Left ventricle myocardium inferior (tissue), 1 donor: Measurements from ENCODE around the gene CHURC1. TPM values are rescaled to one million over a fixed set of nuclear protein-coding genes. Genes with fewer than 3 reads are reported as not detected.

Source experiments
- DNase-seq: peaks from one replicate; pipeline ENCODE4 v3.0.0-alpha.2; 2020
- H3K27ac ChIP-seq: fragments of 200-600 bp; replicated peaks from 2 replicates; pipeline ENCODE4 v1.8.0; 2021
- H3K27me3 ChIP-seq: fragments of 200-600 bp; 2 replicates; pipeline ENCODE4 v1.8.0; 2021; ENCODE audit warnings: low read depth
- H3K36me3 ChIP-seq: fragments of 200-600 bp; 2 replicates; pipeline ENCODE4 v1.8.0; 2021
- H3K4me1 ChIP-seq: fragments of 200-600 bp; 2 replicates; pipeline ENCODE4 v1.8.0; 2021
- H3K4me3 ChIP-seq: fragments of 200-600 bp; 2 replicates; pipeline ENCODE4 v1.8.0; 2021; ENCODE audit warnings: mild to moderate bottlenecking, moderate library complexity
- H3K9me3 ChIP-seq: fragments of 200-600 bp; replicated peaks from 2 replicates; pipeline ENCODE4 v1.8.0; 2021
- intact Hi-C: fragments of 100-400 bp; cut with micrococcal nuclease; formaldehyde crosslinking; loops from one replicate; pipeline ENCODE4 v1.11.0; 2022
- total RNA-seq: library from RNA; stranded (reverse); fragmentation: NEBNext Ultra II Directional; extraction: Animal tissue kit (Norgen Biotek cat#: 25700); gene quantifications from one replicate; pipeline ENCODE4 v1.2.1, GENCODE V29; 2021
- TF ChIP-seq, protein P1 (sequence below): fragments of 200-600 bp; IDR thresholded peaks from 2 replicates; pipeline ENCODE4 v1.8.0; 2021; ENCODE audit warnings: antibody characterized with exemption, mild to moderate bottlenecking, borderline replicate concordance
- donor health status: DM: no; HTN: yes; CAD: no; lungs with severe emphysema.

Gene CHURC1
- total RNA-seq, 1 donor from 2014 or later, result 89.8 TPM

DNA sequence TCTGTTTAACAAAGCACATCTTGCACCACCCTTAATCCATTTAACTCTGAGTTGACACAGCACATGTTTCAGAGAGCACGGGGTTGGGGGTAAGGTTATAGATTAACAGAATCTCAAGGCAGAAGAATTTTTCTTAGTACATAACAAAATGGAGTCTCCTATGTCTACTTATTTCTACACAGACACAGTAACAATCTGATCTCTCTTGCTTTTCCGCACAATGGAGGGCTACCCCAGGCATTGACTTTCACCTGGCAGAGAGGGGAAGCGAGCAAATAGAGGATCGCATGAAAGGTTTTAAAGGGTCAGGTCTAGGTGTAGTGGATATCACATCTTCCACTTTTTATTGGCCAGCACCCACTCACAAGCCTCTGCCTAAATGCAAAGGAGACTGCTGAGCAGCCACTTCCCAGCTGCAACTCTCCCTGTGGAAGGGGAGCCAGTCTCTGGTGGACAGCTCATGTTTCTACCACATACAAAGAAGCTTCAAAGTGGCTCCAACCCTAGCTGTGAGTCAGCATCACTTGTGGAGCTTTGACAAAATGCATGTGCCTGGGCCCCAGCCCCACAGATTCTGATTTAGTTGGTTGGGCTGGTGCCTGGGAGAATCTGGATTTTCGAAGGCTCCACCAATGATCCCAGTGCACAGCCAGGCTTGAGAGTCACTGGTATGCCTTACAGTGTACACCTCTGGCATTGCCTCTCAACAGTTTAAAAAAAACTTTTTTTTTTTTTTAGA is 65.2 kb downstream of the CHURC1 start:
- Histone ChIP-seq H3K4me1 (peaks cover 3% of the 10 kb centered on the region), H3K27ac (no peak overlapping the region), H3K27me3 (no peaks in the 10 kb centered on the region), H3K36me3 (no peaks in the 10 kb centered on the region), H3K4me3 (no peak overlapping the region), H3K9me3 (no peaks in the 10 kb centered on the region)
- DNase-seq, result no peak
- TF ChIP-seq, protein P1, sequence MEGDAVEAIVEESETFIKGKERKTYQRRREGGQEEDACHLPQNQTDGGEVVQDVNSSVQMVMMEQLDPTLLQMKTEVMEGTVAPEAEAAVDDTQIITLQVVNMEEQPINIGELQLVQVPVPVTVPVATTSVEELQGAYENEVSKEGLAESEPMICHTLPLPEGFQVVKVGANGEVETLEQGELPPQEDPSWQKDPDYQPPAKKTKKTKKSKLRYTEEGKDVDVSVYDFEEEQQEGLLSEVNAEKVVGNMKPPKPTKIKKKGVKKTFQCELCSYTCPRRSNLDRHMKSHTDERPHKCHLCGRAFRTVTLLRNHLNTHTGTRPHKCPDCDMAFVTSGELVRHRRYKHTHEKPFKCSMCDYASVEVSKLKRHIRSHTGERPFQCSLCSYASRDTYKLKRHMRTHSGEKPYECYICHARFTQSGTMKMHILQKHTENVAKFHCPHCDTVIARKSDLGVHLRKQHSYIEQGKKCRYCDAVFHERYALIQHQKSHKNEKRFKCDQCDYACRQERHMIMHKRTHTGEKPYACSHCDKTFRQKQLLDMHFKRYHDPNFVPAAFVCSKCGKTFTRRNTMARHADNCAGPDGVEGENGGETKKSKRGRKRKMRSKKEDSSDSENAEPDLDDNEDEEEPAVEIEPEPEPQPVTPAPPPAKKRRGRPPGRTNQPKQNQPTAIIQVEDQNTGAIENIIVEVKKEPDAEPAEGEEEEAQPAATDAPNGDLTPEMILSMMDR, result no peak
- intact Hi-C loops, result no loop called here

DNA sequence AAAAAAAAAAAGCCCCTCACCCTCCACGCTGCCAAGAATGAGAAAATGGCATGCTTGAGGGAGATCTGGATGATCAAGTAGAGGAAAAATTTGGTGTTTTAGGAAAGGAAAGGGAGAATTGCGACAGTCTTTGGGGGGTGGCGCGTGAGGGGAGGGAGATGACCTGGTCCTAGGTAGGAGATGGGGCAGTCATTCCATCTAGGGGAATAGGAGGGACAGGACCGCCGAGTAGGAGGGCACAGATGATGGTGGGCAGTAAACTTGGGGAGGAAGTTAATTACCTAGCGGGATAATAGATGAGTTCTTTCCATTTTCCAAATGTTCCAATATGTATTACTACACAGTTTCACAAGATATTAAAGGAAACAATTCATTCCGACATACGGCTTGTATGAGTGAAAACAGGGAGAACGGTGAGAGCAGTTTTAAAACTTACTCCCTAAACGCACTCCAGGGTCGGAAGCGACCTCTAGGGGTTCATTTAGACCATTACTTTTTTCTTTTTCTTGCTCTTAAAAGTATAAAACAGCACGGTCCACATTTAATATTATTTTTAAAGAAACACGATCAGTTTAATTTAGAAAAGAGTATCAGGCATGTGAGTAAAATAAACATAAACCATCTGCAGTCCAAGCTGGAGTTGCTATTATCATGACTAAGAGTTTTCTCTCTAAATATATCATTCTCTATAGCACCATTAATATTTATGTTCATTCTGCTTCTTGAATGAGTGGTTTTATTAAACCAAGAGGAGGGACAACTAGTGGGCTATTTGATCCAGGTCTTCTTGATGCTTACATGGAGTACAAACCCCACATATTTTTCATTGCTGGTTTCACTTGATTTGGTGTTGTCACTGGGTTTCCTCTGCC is 69.4 kb downstream of the CHURC1 start:
- Histone ChIP-seq H3K27me3 (no peaks in the 10 kb centered on the region), H3K36me3 (no peaks in the 10 kb centered on the region), H3K4me3 (peak overlapping the region; percentile 44), H3K9me3 (no peaks in the 10 kb centered on the region), H3K27ac (no peak overlapping the region), H3K4me1 (peaks cover 26% of the 10 kb centered on the region)
- intact Hi-C loops, result no loop called here
- DNase-seq, result no peak
- TF ChIP-seq, protein P1, result peak; percentile 77

Other genes starting within 250 kb of the CHURC1 start
- 16.5 TPM for gene PLEKHG3, start 210.0 kb upstream of the CHURC1 start, total RNA-seq
- gene SPTB, start 34.5 kb upstream of the CHURC1 start, total RNA-seq, result 82.2 TPM
- not detected for gene GPX2, start 28.3 kb downstream of the CHURC1 start, total RNA-seq
- 17.1 TPM for gene RAB15, start 57.9 kb downstream of the CHURC1 start, total RNA-seq
- 17.9 TPM for gene FNTB, start 72.4 kb downstream of the CHURC1 start, total RNA-seq
- 81.9 TPM for gene MAX, start 188.1 kb downstream of the CHURC1 start, total RNA-seq